K562 (cell line): ENCODE results near the gene ENDOG. TPM values are rescaled to one million over a fixed set of nuclear protein-coding genes. Genes with fewer than 3 reads are reported as not detected.

Experiments used
- BRF2 ChIP-seq: IDR thresholded peaks from 3 replicates; pipeline ENCODE4 v1.6.1; 2011; ENCODE audit warnings: borderline replicate concordance, mild to moderate bottlenecking; ENCODE audit not compliant: insufficient read length, insufficient read depth
- C11orf30 ChIP-seq: fragments of 450-650 bp; IDR thresholded peaks from 2 replicates; pipeline ENCODE4 v1.6.1; 2016; ENCODE audit warnings: low read depth, mild to moderate bottlenecking
- CHAMP1 ChIP-seq: fragments of 450-650 bp; IDR thresholded peaks from 2 replicates; pipeline ENCODE4 v1.6.1; 2016; ENCODE audit warnings: mild to moderate bottlenecking
- KAT8 ChIP-seq: fragments of 450-650 bp; IDR thresholded peaks from 2 replicates; pipeline ENCODE4 v1.6.1; 2016; ENCODE audit warnings: low read depth, mild to moderate bottlenecking
- LCOR ChIP-seq: sonication (generic); formaldehyde crosslinking; IDR thresholded peaks from 2 replicates; pipeline ENCODE4 v1.8.0; 2022; ENCODE audit warnings: mild to moderate bottlenecking, missing genetic modification reagents
- NEUROD1 ChIP-seq: fragments of 150-350 bp; IDR thresholded peaks from 2 replicates; pipeline ENCODE4 v1.6.1; 2014; ENCODE audit warnings: borderline replicate concordance, low read length, low read depth; ENCODE audit not compliant: partially characterized antibody
- PURB ChIP-seq: sonication (generic); formaldehyde crosslinking; IDR thresholded peaks from 2 replicates; pipeline ENCODE4 v1.9.0; 2021; ENCODE audit warnings: low read depth, mild to moderate bottlenecking, missing genetic modification reagents
- SIN3A ChIP-seq, 2 experiments: fragments of 150-350 bp in 1 of 2; IDR thresholded peaks; 2 replicates each; pipeline ENCODE4 v1.6.1; 2011 to 2016; ENCODE audit warnings: borderline replicate concordance in 2 of 2, low read depth in 2 of 2, low read length in 2 of 2, mild to moderate bottlenecking in 2 of 2, moderate library complexity in 2 of 2; ENCODE audit not compliant: control insufficient read depth in 1 of 2
- SIRT6 ChIP-seq: IDR thresholded peaks from one replicate; pipeline ENCODE4 v1.6.1; 2012; ENCODE audit warnings: low read depth, mild to moderate bottlenecking, control low read depth, inconsistent platforms, low read length, moderate library complexity
- YY1 ChIP-seq, 3 experiments: IDR thresholded peaks; 2 replicates each; pipeline ENCODE4 v1.6.1; 2011; ENCODE audit warnings: low read length in 2 of 3, mild to moderate bottlenecking in 2 of 3, moderate library complexity in 2 of 3, borderline replicate concordance in 1 of 3, control low read depth in 1 of 3, low read depth in 1 of 3; ENCODE audit not compliant: insufficient read depth in 3 of 3, insufficient replicate concordance in 2 of 3, control insufficient read depth in 1 of 3, insufficient read length in 1 of 3; ENCODE audit errors: extremely low read depth in 1 of 3
- ZBTB17 ChIP-seq: fragments of 450-650 bp; formaldehyde crosslinking; IDR thresholded peaks from 2 replicates; pipeline ENCODE4 v1.4.0; 2020; ENCODE audit warnings: mild to moderate bottlenecking
- ZBTB7A ChIP-seq: IDR thresholded peaks from 2 replicates; pipeline ENCODE4 v1.6.1; 2011; ENCODE audit warnings: low read depth, mild to moderate bottlenecking, low read length, moderate library complexity, borderline replicate concordance; ENCODE audit not compliant: control insufficient read depth
- ZFP30 ChIP-seq: fragments of 250-450 bp; sonication (Bioruptor Pico); IDR thresholded peaks from 2 replicates; pipeline ENCODE4 v1.8.0; 2022; ENCODE audit warnings: moderate library complexity, mild to moderate bottlenecking, inconsistent platforms, borderline replicate concordance
- ZMIZ1 ChIP-seq, 2 experiments: fragments of 150-350 bp in 1 of 2; IDR thresholded peaks; 2 replicates each; pipeline ENCODE4 v1.6.1; 2012 to 2016; ENCODE audit warnings: low read depth in 2 of 2, low read length in 2 of 2, mild to moderate bottlenecking in 1 of 2, moderate library complexity in 1 of 2
- ZNF143 ChIP-seq: sonication (generic); formaldehyde crosslinking; IDR thresholded peaks from 2 replicates; pipeline ENCODE4 v1.9.0; 2022; ENCODE audit warnings: mild to moderate bottlenecking, missing genetic modification reagents
- ZNF175 ChIP-seq: fragments of 200-800 bp; sonication (Bioruptor generic); IDR thresholded peaks from 2 replicates; pipeline ENCODE4 v1.6.1; 2016; ENCODE audit warnings: low read depth, mild to moderate bottlenecking, missing genetic modification characterization, missing compliant biosample characterization
- ZNF311 ChIP-seq: fragments of 250-450 bp; sonication (Bioruptor Pico); IDR thresholded peaks from 2 replicates; pipeline ENCODE4 v1.4.0; 2020; ENCODE audit warnings: mild to moderate bottlenecking, moderate library complexity
- ZNF57 ChIP-seq: fragments of 450-650 bp; formaldehyde crosslinking; IDR thresholded peaks from 2 replicates; pipeline ENCODE4 v1.4.0; 2020; ENCODE audit warnings: mild to moderate bottlenecking, moderate library complexity
- ZNF668 ChIP-seq: fragments of 250-450 bp; sonication (Bioruptor Pico); IDR thresholded peaks from 2 replicates; pipeline ENCODE4 v1.8.0; 2022; ENCODE audit warnings: mild to moderate bottlenecking, inconsistent platforms
- polyA plus RNA-seq, 8 experiments: library from polyadenylated mRNA; depleted of rRNA in 4 of 8; stranded (reverse) in 5 of 8; unstranded in 3 of 8; fragments of >200 nt; fragmentation: Nextera tagmentation in 2 of 8; fragmentation: Illumina TruSeq in 1 of 8; extraction: Ambion mirVana in 2 of 8; extraction: Trizol in 1 of 8; gene quantifications; 2 replicates each; pipeline versions ENCODE4 v1.2.1 to v1.2.3, GENCODE V29; 2011 to 2014; ENCODE audit warnings: inconsistent platforms in 1 of 8, missing spikeins in 1 of 8
- total RNA-seq, 7 experiments: library from RNA; depleted of rRNA in 6 of 7; stranded (reverse); fragments of >200 nt in 6 of 7; fragmentation: Illumina TruSeq in 2 of 7; extraction: Trizol in 2 of 7; gene quantifications; 2 replicates each; pipeline versions ENCODE4 v1.2.1 to v1.2.3, GENCODE V29; 2011 to 2021; ENCODE audit warnings: low replicate concordance in 1 of 7

The ENDOG gene
- total and polyA plus RNA-seq, 9 of the 15 experiments (the other 6 are each of a cell fraction or from before 2014, with no cell fraction given), result 1.2 to 91.0 (median 25.5) TPM

GRCh38 chr9:128818099-128818838, at the start of gene ENDOG (continued):
- no peak for TF ChIP-seq NEUROD1
- no peak for TF ChIP-seq PURB
- no peak for TF ChIP-seq ZFP30 (CRISPR knock-in tag)
- no peak; the same call in none of the 2 replicates for TF ChIP-seq C11orf30
- TF ChIP-seq ZMIZ1 (IDR thresholded peaks at IDR 0.05; ENCODE audit: low read depth in 2 of 2, low read length in 2 of 2), result no peak; a peak in 1 of 4 replicates
- no peak for TF ChIP-seq ZNF143 (CRISPR knock-in tag)
- TF ChIP-seq ZNF668, result no peak
- TF ChIP-seq SIN3A (IDR thresholded peaks at IDR 0.05; ENCODE audit: borderline replicate concordance in 2 of 2, control insufficient read depth in 1 of 2, low read depth in 2 of 2, low read length in 2 of 2), result peak; percentile 61 to 84; a peak in 1 of 4 replicates
- 0 out of 2 replicates have a peak, but pooled peaks have one; percentile 48 for TF ChIP-seq LCOR (CRISPR knock-in tag)
- no peak for TF ChIP-seq SIRT6
- TF ChIP-seq BRF2, result no peak
- peak; percentile 98 for TF ChIP-seq ZBTB17
- TF ChIP-seq ZBTB7A, result peak; percentile 12; the same call in 1 of the 2 replicates
- no peak for TF ChIP-seq ZNF311 (CRISPR knock-in tag)
- TF ChIP-seq KAT8, result no peak
- no peak for TF ChIP-seq ZNF175 (CRISPR knock-in tag)
- TF ChIP-seq YY1 (IDR thresholded peaks at IDR 0.05; ENCODE audit: borderline replicate concordance in 1 of 3, control insufficient read depth in 1 of 3, extremely low read depth in 1 of 3, insufficient read depth in 3 of 3, insufficient read length in 1 of 3, insufficient replicate concordance in 2 of 3, low read depth in 1 of 3, low read length in 2 of 3), result peak in 2 of 3 experiments; percentile 59 to 73
- TF ChIP-seq CHAMP1, result no peak
- no peak for TF ChIP-seq ZNF57
